ENCODE measurements around the gene SMARCC2.

Gene SMARCC2

GRCh38 chr12:56189099-56189917, at the start of gene SMARCC2:
Gene SMARCC2, minus strand, starts transcription at chr12:56189483. Its CDS starts 22 bp downstream, at chr12:56189461.
- peak; percentile 60 to 85 for DNase-seq

- no peak for DNase-seq
Measured at GRCh38 chr12:56237552-56237951, 48.3 kb upstream of the SMARCC2 start.

- DNase-seq, result no peak
Measured at GRCh38 chr12:56236985-56237384, 47.7 kb upstream of the SMARCC2 start.

- no peak for DNase-seq
Measured at GRCh38 chr12:56236091-56236490, 46.8 kb upstream of the SMARCC2 start.

GRCh38 chr12:56234746-56235436, 45.6 kb upstream of the SMARCC2 start:
- no peak for DNase-seq

GRCh38 chr12:56231184-56231582, 41.9 kb upstream of the SMARCC2 start:
- no peak for DNase-seq

- DNase-seq, result no peak
Measured at GRCh38 chr12:56230432-56231183, 41.3 kb upstream of the SMARCC2 start.

- no peak for DNase-seq
Measured at GRCh38 chr12:56229916-56230431, 40.7 kb upstream of the SMARCC2 start, which contains the start of gene SLC39A5. Gene SLC39A5, plus strand, starts transcription at chr12:56230051. Its CDS starts 1,224 bp downstream, at chr12:56231275.

GRCh38 chr12:56229082-56229481, 39.8 kb upstream of the SMARCC2 start:
- no peak for DNase-seq

GRCh38 chr12:56224954-56225353, 35.7 kb upstream of the SMARCC2 start:
- no peak for DNase-seq

GRCh38 chr12:56224102-56224701, 34.9 kb upstream of the SMARCC2 start, which contains the start of gene NABP2:
Gene NABP2, plus strand, starts transcription at chr12:56224342. Its CDS starts 515 bp downstream, at chr12:56224857.
- peak; percentile 92 to 97 for DNase-seq

GRCh38 chr12:56223571-56224101, 34.4 kb upstream of the SMARCC2 start:
- DNase-seq, result no peak

GRCh38 chr12:56222531-56222895, 33.2 kb upstream of the SMARCC2 start:
- DNase-seq, result no peak

- peak; percentile 94 to 96 for DNase-seq
Measured at GRCh38 chr12:56221757-56222530, 32.7 kb upstream of the SMARCC2 start, which contains the start of gene RNF41. Gene RNF41, minus strand, starts transcription at chr12:56221922. Its CDS starts 7,875 bp downstream, at chr12:56214047.

GRCh38 chr12:56221232-56221756, 32.0 kb upstream of the SMARCC2 start:
- DNase-seq, result peak; percentile 38 to 47

GRCh38 chr12:56220611-56221231, 31.4 kb upstream of the SMARCC2 start:
- DNase-seq, result no peak

GRCh38 chr12:56219840-56220239, 30.6 kb upstream of the SMARCC2 start:
- DNase-seq, result no peak

- no peak for DNase-seq
Measured at GRCh38 chr12:56216461-56216860, 27.2 kb upstream of the SMARCC2 start.

- DNase-seq, result no peak
Measured at GRCh38 chr12:56213878-56214277, 24.6 kb upstream of the SMARCC2 start.

- DNase-seq, result no peak
Measured at GRCh38 chr12:56212361-56212760, 23.1 kb upstream of the SMARCC2 start.

GRCh38 chr12:56208006-56208405, 18.7 kb upstream of the SMARCC2 start:
- no peak for DNase-seq
